NK-92 (cell line): Measurements from ENCODE around the gene CCS.
"Not testable (repeated sequence)": the region's sequence is repeated elsewhere in the genome, so short reads cannot be mapped to it uniquely, and the experiment has no call there.

Experiments used
- DNase-seq: peaks from one replicate; lab custom pipeline; 2025; ENCODE audit not compliant: unreplicated experiment; lab: John Stamatoyannopoulos, UW

CCS gene

GRCh38 chr11:66592457-66593302 lies at the start of gene CCS, which contains the start of gene CCDC87:
Gene CCS, plus strand, starts transcription at chr11:66593185. Its CDS starts 77 bp downstream, at chr11:66593262.
Gene CCDC87, minus strand, starts transcription at chr11:66593063. Its CDS starts 48 bp downstream, at chr11:66593015.
- peak; percentile 89 for DNase-seq

- no peak for DNase-seq
These were observed 49.5 kb upstream of the CCS start for GRCh38 chr11:66543263-66544107.

GRCh38 chr11:66544952-66545351 lies 48.0 kb upstream of the CCS start:
- DNase-seq: not testable (repeated sequence)

- DNase-seq: no peak
These were observed 47.2 kb upstream of the CCS start, which contains the start of gene ZDHHC24 for GRCh38 chr11:66545701-66546367. Gene ZDHHC24, minus strand, starts transcription at chr11:66546048. Its CDS starts 45 bp downstream, at chr11:66546003.

- DNase-seq: no peak
These were observed 46.5 kb upstream of the CCS start, which contains the start of gene ACTN3 for GRCh38 chr11:66546368-66546965. Gene ACTN3, plus strand, starts transcription at chr11:66546903. Its CDS starts 35 bp downstream, at chr11:66546938.

- DNase-seq: no peak
These were observed 45.9 kb upstream of the CCS start for GRCh38 chr11:66546966-66547661.

GRCh38 chr11:66547662-66548009 lies 45.3 kb upstream of the CCS start:
- DNase-seq: no peak

- no peak for DNase-seq
These were observed 44.9 kb upstream of the CCS start for GRCh38 chr11:66548041-66548440.

- no peak for DNase-seq
These were observed 44.0 kb upstream of the CCS start for GRCh38 chr11:66548774-66549630.

GRCh38 chr11:66549696-66550095 lies 43.3 kb upstream of the CCS start:
- no peak for DNase-seq

GRCh38 chr11:66550887-66551286 lies 42.1 kb upstream of the CCS start:
- DNase-seq: no peak

- DNase-seq: no peak
These were observed 38.4 kb upstream of the CCS start for GRCh38 chr11:66554602-66555001.

- no peak for DNase-seq
These were observed 37.6 kb upstream of the CCS start for GRCh38 chr11:66555416-66555815.

GRCh38 chr11:66556086-66556485 lies 36.9 kb upstream of the CCS start:
- DNase-seq: no peak

GRCh38 chr11:66557733-66558326 lies 35.2 kb upstream of the CCS start:
- no peak for DNase-seq

- no peak for DNase-seq
These were observed 33.7 kb upstream of the CCS start for GRCh38 chr11:66559142-66559865.

- no peak for DNase-seq
These were observed 32.9 kb upstream of the CCS start for GRCh38 chr11:66559866-66560676.
